ENCODE measurements around the gene USP53.
"Not testable (repeated sequence)": the region's sequence is repeated elsewhere in the genome, so short reads cannot be mapped to it uniquely, and the experiment has no call there.

The USP53 gene

DNA sequence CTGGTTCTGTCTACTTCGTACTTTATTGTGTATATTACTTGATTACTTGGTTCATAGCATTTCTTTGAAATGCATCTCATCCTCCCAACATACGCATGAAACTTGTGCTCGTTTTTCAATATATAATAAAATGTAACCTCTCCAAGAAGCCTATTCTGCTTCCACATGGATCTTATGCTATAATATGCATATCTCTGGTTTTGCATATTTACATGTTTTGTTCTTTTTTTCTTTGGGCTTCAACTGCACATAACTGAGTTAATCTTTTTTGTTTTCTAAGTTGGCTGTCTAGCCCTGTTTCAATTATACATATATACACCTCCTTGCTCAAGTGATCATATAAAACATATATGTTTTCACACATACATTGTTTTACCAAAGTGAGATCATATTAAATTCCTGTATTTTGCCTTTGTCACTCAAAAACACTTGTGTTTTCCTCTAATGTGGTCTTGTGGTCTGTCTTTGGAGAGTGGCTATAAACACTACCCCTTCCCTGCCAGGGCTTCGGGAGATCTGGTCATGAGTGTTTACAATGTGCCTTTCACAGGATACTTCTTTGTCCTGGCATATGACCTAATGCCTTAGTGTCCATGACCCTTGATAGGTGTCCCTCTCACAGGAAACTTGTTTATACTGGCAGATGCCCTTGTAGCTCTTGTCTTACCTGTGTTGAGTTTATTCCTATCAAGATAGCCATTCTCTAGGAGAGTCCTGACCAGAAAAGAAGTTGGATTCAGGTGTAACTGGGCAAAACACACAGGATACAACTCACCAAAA, 17.6 kb downstream of the USP53 start:
- DNase-seq, result no peak

DNA sequence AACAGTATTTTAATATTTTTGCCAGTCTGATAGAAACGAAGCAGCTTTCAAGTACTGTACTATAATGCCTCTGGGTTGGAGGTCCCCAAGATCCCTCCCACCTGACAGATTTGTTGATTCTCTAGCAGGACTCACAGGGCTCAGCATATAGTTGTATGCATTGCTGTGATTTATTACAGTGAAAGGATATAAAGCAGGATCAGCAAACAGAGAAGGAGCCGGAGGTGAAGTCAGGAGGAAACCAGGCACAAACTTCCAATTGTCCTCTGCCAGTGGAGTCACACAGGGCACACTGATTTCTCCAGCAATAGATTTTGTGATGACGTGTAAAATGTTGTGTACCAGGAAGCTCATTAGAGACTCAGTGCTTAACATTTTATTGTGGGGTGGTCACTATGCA, 19.0 kb downstream of the USP53 start:
- no peak for DNase-seq

DNA sequence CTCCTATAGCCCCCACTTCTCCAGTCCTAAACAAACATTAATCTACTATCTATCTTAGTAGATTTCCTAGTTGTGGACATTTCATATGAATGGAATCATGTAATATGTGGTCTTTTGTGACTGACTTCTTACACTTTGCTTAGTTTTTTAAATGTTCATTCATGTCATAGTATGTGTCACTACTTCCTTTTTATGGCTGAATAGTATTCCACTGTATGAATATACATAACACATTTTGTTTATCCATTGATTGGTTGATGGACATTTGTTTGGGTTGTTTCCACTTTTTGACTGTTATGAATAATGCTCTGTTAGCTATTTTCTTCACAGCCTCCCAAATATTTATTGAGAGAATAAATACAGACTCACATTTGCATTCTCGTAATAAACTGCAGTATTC, 19.8 kb downstream of the USP53 start:
- no peak for DNase-seq

DNA sequence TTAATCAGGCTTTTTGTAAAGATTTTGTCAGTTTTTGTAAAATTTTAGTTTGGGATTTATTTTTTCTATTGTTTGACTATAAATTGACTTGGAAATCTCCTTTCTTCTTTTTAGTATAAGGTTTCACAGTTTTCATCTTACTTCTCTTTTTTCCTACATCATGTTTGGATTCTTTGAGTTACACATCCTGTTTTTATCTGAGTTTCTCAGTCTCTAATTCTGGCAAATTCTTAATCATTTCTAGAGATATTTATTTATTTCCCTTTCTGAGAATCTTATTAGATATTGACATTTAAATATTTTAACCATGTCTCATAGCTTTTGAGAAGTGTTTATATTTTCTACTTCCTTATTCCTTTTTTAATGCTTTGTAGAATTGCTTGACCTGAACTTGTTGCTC, 20.7 kb downstream of the USP53 start:
- no peak for DNase-seq

- DNase-seq, result no peak
These were observed 21.2 kb downstream of the USP53 start for GRCh38 chr4:119233750-119234149.

GRCh38 chr4:119237201-119237600, 24.7 kb downstream of the USP53 start:
- no peak for DNase-seq

GRCh38 chr4:119237642-119238041, 25.1 kb downstream of the USP53 start:
- no peak for DNase-seq

DNA sequence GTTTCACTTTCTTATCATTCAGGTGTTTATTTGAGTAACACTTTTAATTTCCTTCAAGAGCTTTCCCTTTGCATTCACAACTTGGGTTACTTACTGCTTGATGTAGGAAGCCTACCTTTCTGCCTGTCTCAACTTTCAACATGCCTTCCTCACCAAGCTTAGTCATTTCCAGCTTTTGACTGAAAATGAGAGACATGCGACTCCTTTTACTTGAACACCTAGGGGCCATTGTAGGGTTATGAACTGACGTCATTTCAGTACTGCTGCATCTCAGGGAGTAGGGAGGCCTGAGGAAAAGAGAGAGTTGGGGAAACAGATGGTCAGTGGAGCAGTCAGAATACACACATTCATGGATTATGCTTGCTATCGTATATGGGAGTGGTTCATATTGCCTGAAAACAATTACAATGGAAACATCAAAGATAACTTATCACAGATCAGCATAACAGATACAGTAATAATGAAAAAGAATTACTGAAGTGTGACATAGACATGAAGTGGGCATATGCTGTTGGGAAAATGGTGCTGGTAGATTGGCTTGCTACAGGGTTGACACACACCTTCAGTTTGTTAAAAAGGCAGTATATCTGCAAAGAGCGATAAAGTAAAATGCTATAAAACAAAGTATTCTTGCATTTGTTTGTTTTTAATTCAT, 25.7 kb downstream of the USP53 start:
- DNase-seq, result no peak

- DNase-seq, result no peak
These were observed 27.6 kb downstream of the USP53 start for GRCh38 chr4:119240128-119240527.

DNA sequence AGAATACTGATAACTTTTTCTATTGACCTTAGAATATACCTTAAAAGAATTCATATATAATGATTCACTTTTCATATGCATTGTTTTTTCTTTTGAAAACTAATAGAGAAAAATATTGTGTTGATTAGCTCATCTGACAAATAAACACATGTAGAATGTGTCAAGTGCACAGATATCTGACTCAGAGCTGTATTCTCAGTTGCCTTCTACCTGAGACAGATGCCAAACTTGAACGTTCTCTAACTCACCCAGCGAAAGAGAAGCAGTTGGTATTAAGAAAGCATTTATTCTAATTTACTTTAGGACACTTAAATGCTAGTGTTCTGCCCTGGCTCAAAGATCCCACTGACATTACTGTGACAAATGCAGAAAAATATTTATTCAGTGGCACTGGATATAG, 28.1 kb downstream of the USP53 start:
- DNase-seq, result no peak

GRCh38 chr4:119242417-119242816, 29.9 kb downstream of the USP53 start:
- DNase-seq, result no peak

- no peak for DNase-seq
These were observed 31.4 kb downstream of the USP53 start for GRCh38 chr4:119243868-119244267.

- no peak for DNase-seq
These were observed 31.8 kb downstream of the USP53 start for GRCh38 chr4:119244344-119244743.

- DNase-seq, result no peak
These were observed 32.3 kb downstream of the USP53 start for GRCh38 chr4:119244832-119245231.

- no peak for DNase-seq
These were observed 33.7 kb downstream of the USP53 start for GRCh38 chr4:119246177-119246733.

DNA sequence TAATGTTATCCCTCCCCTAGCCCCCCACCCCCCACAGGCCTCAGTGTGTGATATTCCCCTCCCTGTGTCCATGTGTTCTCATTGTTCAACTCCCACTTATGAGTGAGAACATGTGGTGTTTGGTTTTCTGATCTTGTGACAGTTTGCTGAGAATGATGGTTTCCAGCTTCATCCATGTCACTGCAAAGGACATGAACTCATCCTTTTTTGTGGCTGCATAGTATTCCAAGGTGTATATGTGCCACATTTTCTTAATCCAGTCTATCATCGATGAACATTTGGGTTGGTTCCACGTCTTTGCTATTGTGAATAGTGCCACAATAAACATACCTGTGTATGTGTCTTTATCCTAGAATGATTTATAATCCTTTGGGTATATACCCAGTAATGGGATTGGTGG, 38.5 kb downstream of the USP53 start:
- not testable (repeated sequence) for DNase-seq

GRCh38 chr4:119255223-119255622, 42.7 kb downstream of the USP53 start:
- DNase-seq, result not testable (repeated sequence)

- DNase-seq, result no peak
These were observed 48.0 kb downstream of the USP53 start for GRCh38 chr4:119260528-119260927.

GRCh38 chr4:119261986-119262385, 49.5 kb downstream of the USP53 start:
- no peak for DNase-seq

DNA sequence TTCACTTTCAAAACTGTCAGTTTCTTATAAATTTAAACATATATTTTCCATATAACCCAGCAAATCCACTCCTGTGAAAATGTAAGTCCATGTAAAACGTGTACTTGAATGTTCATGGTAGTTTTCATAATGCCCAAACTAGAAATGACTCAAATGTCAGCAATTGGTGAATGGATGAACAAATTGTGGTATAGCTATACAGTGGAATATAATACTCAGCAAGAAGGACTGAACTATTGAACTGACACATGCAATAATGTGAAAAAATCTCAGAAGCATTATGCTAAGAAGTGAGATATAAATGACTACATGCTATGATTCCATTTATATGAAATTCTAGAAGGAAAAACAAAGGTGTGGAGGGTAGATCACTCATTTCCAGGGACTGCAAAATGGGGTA, 52.2 kb downstream of the USP53 start:
- no peak for DNase-seq

DNA sequence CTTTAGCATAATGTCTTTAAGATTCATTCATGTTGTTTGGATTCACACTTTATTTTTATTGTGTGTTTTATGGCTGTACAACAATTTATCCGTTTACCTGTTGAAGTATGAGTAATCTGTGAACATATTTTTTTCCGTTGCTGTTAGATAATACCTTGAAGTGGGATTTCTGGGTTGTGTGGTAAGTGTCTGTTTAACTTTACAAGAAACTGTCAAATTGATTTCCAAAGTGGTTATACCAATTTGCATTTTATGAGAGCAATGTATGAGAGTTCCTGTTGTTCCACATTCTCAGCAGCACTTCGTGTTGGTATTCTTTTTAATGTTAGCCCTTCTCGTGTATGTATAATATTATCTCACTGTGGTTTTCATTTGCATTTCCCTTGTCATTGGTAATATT, 53.6 kb downstream of the USP53 start:
- DNase-seq, result no peak

GRCh38 chr4:119268466-119268865, 56.0 kb downstream of the USP53 start:
- no peak for DNase-seq

DNA sequence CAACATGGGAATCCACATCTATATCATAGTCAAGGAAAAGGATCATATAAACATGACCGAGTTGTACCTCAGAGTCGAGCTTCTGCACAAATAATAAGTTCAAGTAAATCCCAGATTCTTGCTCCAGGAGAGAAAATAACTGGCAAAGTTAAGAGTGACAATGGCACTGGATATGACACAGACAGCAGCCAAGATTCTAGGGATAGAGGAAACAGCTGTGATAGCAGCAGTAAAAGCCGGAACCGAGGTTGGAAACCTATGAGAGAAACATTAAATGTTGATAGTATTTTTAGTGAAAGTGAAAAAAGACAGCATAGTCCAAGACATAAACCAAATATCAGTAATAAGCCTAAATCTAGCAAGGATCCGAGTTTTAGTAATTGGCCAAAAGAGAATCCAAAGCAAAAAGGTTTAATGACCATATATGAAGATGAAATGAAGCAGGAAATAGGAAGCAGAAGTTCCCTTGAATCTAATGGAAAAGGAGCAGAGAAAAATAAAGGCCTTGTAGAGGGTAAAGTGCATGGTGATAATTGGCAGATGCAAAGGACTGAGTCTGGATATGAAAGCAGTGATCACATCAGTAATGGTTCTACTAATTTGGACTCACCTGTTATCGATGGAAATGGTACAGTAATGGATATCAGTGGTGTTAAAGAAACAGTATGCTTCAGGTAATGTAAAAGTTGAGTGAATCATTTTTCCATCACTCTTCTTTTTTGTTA, 59.0 kb downstream of the USP53 start:
- no peak for DNase-seq

GRCh38 chr4:119279541-119279940, 67.0 kb downstream of the USP53 start:
- not testable (repeated sequence) for DNase-seq
